ENCODE data around the gene PPY. TPM values are rescaled to one million over a fixed set of nuclear protein-coding genes. Genes with fewer than 3 reads are reported as not detected.

The PPY gene
- total RNA-seq, 1 donor from 2014 or later = not detected

DNA sequence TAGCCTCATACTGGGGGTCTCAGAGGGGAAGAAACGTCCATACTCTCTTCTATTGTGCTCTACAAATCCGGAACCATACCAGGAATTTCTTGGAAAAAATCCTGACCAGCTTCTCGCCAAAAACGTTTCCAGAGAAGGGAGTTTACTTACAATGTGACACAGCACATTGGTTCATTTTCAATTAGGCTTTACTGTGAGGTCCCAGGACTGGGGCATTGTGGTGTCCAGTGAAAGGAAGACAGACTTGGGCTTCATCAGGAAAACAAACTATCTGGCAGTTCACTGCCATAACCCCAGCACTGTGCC is 49.7 kb downstream of the PPY start:
- Mint-ChIP-seq H3K4me3 (ENCODE audit: unreplicated experiment) (no peak overlapping the region), H3K27me3 (ENCODE audit: low read depth) (no peaks in the 10 kb centered on the region), H3K9me3 (ENCODE audit: low read depth) (no peaks in the 10 kb centered on the region), H3K4me1 (ENCODE audit: low read depth) (no peaks in the 10 kb centered on the region), H3K36me3 (ENCODE audit: low read depth) (peaks cover 11% of the 10 kb centered on the region), H3K27ac (ENCODE audit: unreplicated experiment) (no peak overlapping the region)
- DNase-seq (ENCODE audit: low spot score) = no peak
- TF ChIP-seq, protein P1, sequence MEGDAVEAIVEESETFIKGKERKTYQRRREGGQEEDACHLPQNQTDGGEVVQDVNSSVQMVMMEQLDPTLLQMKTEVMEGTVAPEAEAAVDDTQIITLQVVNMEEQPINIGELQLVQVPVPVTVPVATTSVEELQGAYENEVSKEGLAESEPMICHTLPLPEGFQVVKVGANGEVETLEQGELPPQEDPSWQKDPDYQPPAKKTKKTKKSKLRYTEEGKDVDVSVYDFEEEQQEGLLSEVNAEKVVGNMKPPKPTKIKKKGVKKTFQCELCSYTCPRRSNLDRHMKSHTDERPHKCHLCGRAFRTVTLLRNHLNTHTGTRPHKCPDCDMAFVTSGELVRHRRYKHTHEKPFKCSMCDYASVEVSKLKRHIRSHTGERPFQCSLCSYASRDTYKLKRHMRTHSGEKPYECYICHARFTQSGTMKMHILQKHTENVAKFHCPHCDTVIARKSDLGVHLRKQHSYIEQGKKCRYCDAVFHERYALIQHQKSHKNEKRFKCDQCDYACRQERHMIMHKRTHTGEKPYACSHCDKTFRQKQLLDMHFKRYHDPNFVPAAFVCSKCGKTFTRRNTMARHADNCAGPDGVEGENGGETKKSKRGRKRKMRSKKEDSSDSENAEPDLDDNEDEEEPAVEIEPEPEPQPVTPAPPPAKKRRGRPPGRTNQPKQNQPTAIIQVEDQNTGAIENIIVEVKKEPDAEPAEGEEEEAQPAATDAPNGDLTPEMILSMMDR (IDR thresholded peaks at IDR 0.05) = no peak

DNA sequence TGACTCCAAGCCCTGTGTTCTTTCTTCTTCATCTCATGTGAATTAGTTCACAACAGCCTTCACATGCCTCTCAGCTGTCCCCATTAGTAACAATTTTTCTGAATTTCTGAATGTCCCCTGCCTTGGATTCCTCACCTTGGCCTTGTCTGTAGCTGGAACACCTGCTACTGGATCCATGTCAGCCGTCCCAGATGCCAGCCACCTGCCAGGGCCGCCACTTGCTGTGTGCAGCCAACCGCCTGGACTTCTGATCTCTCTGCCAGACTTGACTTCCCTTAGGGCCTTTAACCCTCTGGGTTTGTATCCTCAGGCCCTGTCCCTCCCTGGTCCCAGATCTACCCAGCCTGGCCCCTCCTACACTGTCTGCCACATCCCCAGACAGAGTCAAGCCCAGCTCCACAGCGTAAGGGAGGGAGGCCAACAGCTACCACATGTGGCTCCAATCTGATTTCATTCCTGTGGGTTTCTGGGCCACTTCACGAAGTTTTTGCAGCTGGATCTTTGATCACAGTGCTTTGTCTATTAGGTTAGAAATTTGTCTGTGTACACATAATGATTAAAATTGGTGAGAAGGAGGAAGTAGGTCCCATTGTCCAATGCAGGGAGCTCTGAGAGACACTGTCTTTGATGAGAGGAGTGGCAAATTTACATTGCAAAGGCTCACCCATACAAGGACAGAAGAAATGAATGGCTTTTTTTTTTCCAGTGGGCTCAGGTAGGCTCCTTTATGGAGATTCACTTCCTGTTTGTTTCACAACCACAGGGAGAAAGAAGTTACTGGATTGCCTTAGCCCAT is 50.2 kb downstream of the PPY start:
- Mint-ChIP-seq H3K27ac (ENCODE audit: unreplicated experiment) (no peak overlapping the region), H3K4me3 (ENCODE audit: unreplicated experiment) (no peak overlapping the region)
- no peak for DNase-seq (ENCODE audit: low spot score)

More for the DNA sequence above, 50.2 kb downstream of the PPY start:
- Mint-ChIP-seq H3K27me3 (ENCODE audit: low read depth) (no peaks in the 10 kb centered on the region), H3K36me3 (ENCODE audit: low read depth) (peaks cover 9% of the 10 kb centered on the region), H3K4me1 (ENCODE audit: low read depth) (no peaks in the 10 kb centered on the region), H3K9me3 (ENCODE audit: low read depth) (no peaks in the 10 kb centered on the region)
- TF ChIP-seq, protein P1 (IDR thresholded peaks at IDR 0.05) = no peak

Other genes starting within 250 kb of the PPY start
- gene SOST, start 183.7 kb downstream of the PPY start, total RNA-seq = not detected in 3 replicates
- 39.4 to 60.2 TPM (median 57.7 TPM) in 3 replicates for gene DUSP3, start 163.5 kb downstream of the PPY start, total RNA-seq
- gene CFAP97D1, start 162.0 kb downstream of the PPY start, total RNA-seq = not detected in 3 replicates
- 13.3 to 15.6 TPM (median 14.4 TPM) in 3 replicates for gene MPP3, start 109.3 kb downstream of the PPY start, total RNA-seq
- gene CD300LG, start 95.3 kb downstream of the PPY start, total RNA-seq = 0.15 TPM in 1 of 3 replicates, not detected in the others
- 7.0 to 7.8 TPM (median 7.5 TPM) in 3 replicates for gene MPP2, start 34.9 kb downstream of the PPY start, total RNA-seq
- not detected in 3 replicates for gene PYY, start 11.5 kb upstream of the PPY start, total RNA-seq
- gene NAGS, start 62.1 kb upstream of the PPY start, total RNA-seq = 0.40 to 0.51 TPM (median 0.41 TPM) in 3 replicates
- gene TMEM101, start 72.5 kb upstream of the PPY start, total RNA-seq = 14.1 to 20.4 TPM (median 19.0 TPM) in 3 replicates
- gene LSM12, start 124.2 kb upstream of the PPY start, total RNA-seq = 48.3 to 51.0 TPM (median 49.7 TPM) in 3 replicates
- gene G6PC3, start 128.3 kb upstream of the PPY start, total RNA-seq = 52.3 to 70.5 TPM (median 59.2 TPM) in 3 replicates
- 46.3 to 51.2 TPM (median 47.0 TPM) in 3 replicates for gene HDAC5, start 181.2 kb upstream of the PPY start, total RNA-seq
- gene HROB, start 199.5 kb upstream of the PPY start, total RNA-seq = 1.3 to 2.8 TPM (median 2.0 TPM) in 3 replicates
- not detected in 3 replicates for gene ASB16, start 228.2 kb upstream of the PPY start, total RNA-seq
- 34.8 to 37.3 TPM (median 35.9 TPM) in 3 replicates for gene TMUB2, start 244.5 kb upstream of the PPY start, total RNA-seq

Measured in chondrocyte (in vitro differentiated cells).